GDM1 (cell line): ENCODE measurements around the gene TPRG1.

Experiments used
- DNase-seq: peaks from one replicate; lab custom pipeline; 2025; lab: John Stamatoyannopoulos, UW

The TPRG1 gene

GRCh38 chr3:189171707-189172106 lies at the start of gene TPRG1:
TPRG1 (plus strand) TSS chr3:189171971; CDS start chr3:189207385, 35,414 bp downstream.
- DNase-seq, result no peak

GRCh38 chr3:189122110-189122509 lies 49.7 kb upstream of the TPRG1 start:
- no peak for DNase-seq

- no peak for DNase-seq
Measured at GRCh38 chr3:189122526-189123205, 49.1 kb upstream of the TPRG1 start.

- DNase-seq, result no peak
Measured at GRCh38 chr3:189123595-189124387, 48.0 kb upstream of the TPRG1 start.

- peak; percentile 57 for DNase-seq
Measured at GRCh38 chr3:189132231-189132671, 39.5 kb upstream of the TPRG1 start.

- no peak for DNase-seq
Measured at GRCh38 chr3:189132839-189133238, 38.9 kb upstream of the TPRG1 start.

GRCh38 chr3:189133768-189134167 lies 38.0 kb upstream of the TPRG1 start:
- no peak for DNase-seq

- DNase-seq, result no peak
Measured at GRCh38 chr3:189137416-189137815, 34.4 kb upstream of the TPRG1 start.

GRCh38 chr3:189138901-189139610 lies 32.7 kb upstream of the TPRG1 start:
- DNase-seq, result no peak

GRCh38 chr3:189139611-189139940 lies 32.2 kb upstream of the TPRG1 start:
- no peak for DNase-seq

GRCh38 chr3:189142527-189142926 lies 29.2 kb upstream of the TPRG1 start:
- no peak for DNase-seq

GRCh38 chr3:189143321-189143720 lies 28.4 kb upstream of the TPRG1 start:
- DNase-seq, result no peak

GRCh38 chr3:189143771-189144170 lies 28.0 kb upstream of the TPRG1 start:
- no peak for DNase-seq

GRCh38 chr3:189144645-189145044 lies 27.1 kb upstream of the TPRG1 start:
- peak; percentile 5 for DNase-seq

GRCh38 chr3:189146848-189147247 lies 24.9 kb upstream of the TPRG1 start:
- DNase-seq, result no peak

GRCh38 chr3:189148081-189148507 lies 23.7 kb upstream of the TPRG1 start:
- DNase-seq, result peak; percentile 35

- no peak for DNase-seq
Measured at GRCh38 chr3:189149203-189149602, 22.6 kb upstream of the TPRG1 start.

- no peak for DNase-seq
Measured at GRCh38 chr3:189157232-189158007, 14.4 kb upstream of the TPRG1 start.

- DNase-seq, result no peak
Measured at GRCh38 chr3:189158034-189158433, 13.7 kb upstream of the TPRG1 start.

GRCh38 chr3:189160519-189161309 lies 11.1 kb upstream of the TPRG1 start:
- DNase-seq, result no peak

GRCh38 chr3:189165092-189165612 lies 6.6 kb upstream of the TPRG1 start:
- no peak for DNase-seq
